Activated naive CD4-positive, alpha-beta T cell treated with anti-CD3 and anti-CD28 coated beads, Interleukin-2, amount 10 ng/mL, durations not matched to agents 7 days and 5 days (primary cell): ENCODE results near the gene EPS8L2.
"Not testable (repeated sequence)": the region's sequence is repeated elsewhere in the genome, so short reads cannot be mapped to it uniquely, and the experiment has no call there.

Experiments used
- CTCF ChIA-PET: fragments of 350-600 bp; sonication (Branson Sonifier 250); formaldehyde crosslinking; loops from one replicate; lab custom pipeline; 2021; ENCODE audit warnings: antibody characterized with exemption; lab: Charles Lee
- DNase-seq: peaks from one replicate; pipeline ENCODE4 v3.0.0-alpha.2; 2020
- H3K27ac Mint-ChIP-seq: one replicate; pipeline ENCODE4 v1.8.0; 2021; ENCODE audit warnings: mild to moderate bottlenecking, moderate library complexity, mixed read lengths
- H3K27me3 Mint-ChIP-seq: one replicate; pipeline ENCODE4 v1.8.0; 2021; ENCODE audit warnings: mild to moderate bottlenecking, mixed read lengths
- H3K36me3 Mint-ChIP-seq: one replicate; pipeline ENCODE4 v1.8.0; 2021; ENCODE audit warnings: mixed read lengths
- H3K4me1 Mint-ChIP-seq: one replicate; pipeline ENCODE4 v1.8.0; 2021; ENCODE audit warnings: mixed read lengths
- H3K4me3 Mint-ChIP-seq: one replicate; pipeline ENCODE4 v1.8.0; 2021; ENCODE audit warnings: mild to moderate bottlenecking, moderate library complexity, mixed read lengths
- H3K9me3 Mint-ChIP-seq: one replicate; pipeline ENCODE4 v1.8.0; 2021; ENCODE audit warnings: mixed read lengths

Gene EPS8L2

DNA sequence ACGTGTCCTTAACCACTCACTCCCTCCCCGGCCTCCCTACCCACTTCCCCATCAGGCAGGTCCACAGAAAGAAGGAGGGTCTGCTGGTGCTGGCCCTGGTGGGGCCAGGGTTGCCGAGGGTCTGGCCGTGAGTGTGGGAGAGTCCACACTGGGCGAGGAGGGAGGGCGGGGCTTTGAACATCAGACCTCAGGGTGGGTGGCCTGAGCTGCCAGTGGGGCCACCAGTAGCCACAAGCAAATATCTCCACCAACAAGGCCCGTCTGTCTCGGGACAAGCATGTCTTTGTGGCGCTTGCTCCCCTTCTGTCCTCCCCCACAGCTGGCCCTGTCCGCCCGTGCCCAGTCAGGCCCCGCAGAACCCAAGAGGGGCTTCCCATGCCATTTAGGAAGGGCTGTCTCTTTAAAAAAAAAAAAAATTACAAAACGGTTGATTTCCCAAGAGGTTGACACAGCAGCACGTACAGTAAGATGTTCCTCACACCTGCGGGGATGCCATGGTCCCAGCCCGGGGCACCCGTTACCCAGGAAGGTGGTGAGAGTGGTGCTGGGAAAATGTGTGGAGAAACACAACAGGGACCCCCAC is 23.6 kb downstream of the EPS8L2 start:
- H3K4me3 Mint-ChIP-seq = no peak overlapping the region
- peaks cover 34% of the 10 kb centered on the region for H3K27me3 Mint-ChIP-seq
- no peaks in the 10 kb centered on the region for H3K36me3 Mint-ChIP-seq
- CTCF ChIA-PET = interaction anchor here (0.7 kb wide), 1 partner anchor 185 kb away, joined by 3 read pairs; no protein-coding TSS in a partner anchor
- no peak overlapping the region for H3K27ac Mint-ChIP-seq
- peaks cover 14% of the 10 kb centered on the region for H3K4me1 Mint-ChIP-seq
- no peaks in the 10 kb centered on the region for H3K9me3 Mint-ChIP-seq
- DNase-seq = no peak

DNA sequence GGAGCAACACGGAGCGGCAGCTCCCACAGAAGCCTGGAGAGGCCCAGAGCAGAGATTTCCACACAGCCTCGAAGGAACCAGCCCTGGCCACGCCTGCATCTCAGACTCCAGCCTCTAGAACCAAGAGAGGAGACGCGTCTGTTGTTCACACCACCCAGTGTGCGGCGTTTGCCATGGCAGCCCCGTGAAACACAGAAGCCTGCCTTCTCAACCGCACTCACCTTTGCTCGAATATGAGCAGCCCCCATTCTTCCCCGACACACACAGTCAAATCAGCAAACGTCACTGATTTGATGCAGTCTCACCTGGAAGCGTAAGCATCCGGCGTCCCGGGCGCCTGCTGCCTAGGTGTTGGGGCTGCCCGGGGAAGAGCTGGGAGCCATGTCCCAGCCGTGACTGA is 27.0 kb downstream of the EPS8L2 start:
- CTCF ChIA-PET = interaction anchor here (1.6 kb wide), 1 partner anchor 11 kb away, joined by 4 read pairs; no protein-coding TSS in a partner anchor
- H3K4me3 Mint-ChIP-seq = no peak overlapping the region
- H3K4me1 Mint-ChIP-seq = peaks cover 15% of the 10 kb centered on the region
- no peak for DNase-seq
- peaks cover 33% of the 10 kb centered on the region for H3K27me3 Mint-ChIP-seq
- peaks cover 2% of the 10 kb centered on the region for H3K36me3 Mint-ChIP-seq
- H3K9me3 Mint-ChIP-seq = peaks cover 3% of the 10 kb centered on the region
- H3K27ac Mint-ChIP-seq = no peak overlapping the region

DNA sequence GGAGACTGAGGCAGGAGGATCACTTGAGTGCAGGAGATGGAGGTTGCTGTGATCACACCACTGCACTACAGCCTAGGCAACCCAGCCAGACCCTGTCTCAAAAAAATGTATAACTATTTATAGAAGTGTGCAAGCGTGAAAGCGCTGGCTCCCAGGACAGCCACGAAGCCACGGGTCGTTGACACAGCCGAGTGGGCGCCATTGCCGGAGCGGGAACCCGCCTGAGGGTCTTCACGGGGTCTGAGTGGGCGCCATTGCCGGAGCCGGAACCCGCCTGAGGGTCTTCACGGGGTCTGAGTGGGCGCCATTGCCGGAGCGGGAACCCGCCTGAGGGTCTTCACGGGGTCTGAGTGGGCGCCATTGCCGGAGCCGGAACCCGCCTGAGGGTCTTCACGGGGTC is 28.5 kb downstream of the EPS8L2 start:
- not testable (repeated sequence) for H3K9me3 Mint-ChIP-seq, H3K4me3 Mint-ChIP-seq, H3K27ac Mint-ChIP-seq, H3K36me3 Mint-ChIP-seq, DNase-seq
- Mint-ChIP-seq H3K27me3 (peaks cover 43% of the 10 kb centered on the region), H3K4me1 (peaks cover 24% of the 10 kb centered on the region)
- CTCF ChIA-PET = interaction anchor here (0.8 kb wide), 1 partner anchor 9 kb away, joined by 4 read pairs; no protein-coding TSS in a partner anchor

DNA sequence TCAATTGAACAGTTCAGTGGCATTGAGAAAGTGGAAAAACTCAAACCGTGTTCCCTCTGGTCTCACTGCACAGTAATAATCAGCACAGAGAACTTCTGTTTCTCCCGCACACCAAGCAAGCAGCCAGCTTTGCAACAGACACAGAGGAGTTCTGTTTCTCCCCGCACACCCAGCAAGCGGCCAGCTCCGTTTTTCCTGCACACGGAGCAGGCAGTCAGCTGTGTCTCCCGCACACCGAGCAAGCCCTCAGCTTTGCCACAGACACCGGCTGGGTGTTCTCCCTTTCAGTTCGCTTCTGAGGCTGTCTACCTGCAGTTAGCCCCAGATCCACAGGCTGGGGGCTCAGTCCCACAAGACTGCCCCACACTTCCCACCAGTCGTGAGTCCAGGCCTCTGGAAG is 31.3 kb downstream of the EPS8L2 start:
- CTCF ChIA-PET = interaction anchor here (1.6 to 1.8 kb wide), 3 partner anchors 9 to 11 kb away, joined by 3 to 9 read pairs (median 4); partner anchors contain the start of gene TALDO1
- H3K4me1 Mint-ChIP-seq = peaks cover 24% of the 10 kb centered on the region
- H3K9me3 Mint-ChIP-seq = peaks cover 3% of the 10 kb centered on the region
- peaks cover 46% of the 10 kb centered on the region for H3K27me3 Mint-ChIP-seq
- peak overlapping the region; percentile 80 for H3K27ac Mint-ChIP-seq
- peak overlapping the region; percentile 65 for H3K4me3 Mint-ChIP-seq
- peaks cover 2% of the 10 kb centered on the region for H3K36me3 Mint-ChIP-seq
- no peak for DNase-seq

DNA sequence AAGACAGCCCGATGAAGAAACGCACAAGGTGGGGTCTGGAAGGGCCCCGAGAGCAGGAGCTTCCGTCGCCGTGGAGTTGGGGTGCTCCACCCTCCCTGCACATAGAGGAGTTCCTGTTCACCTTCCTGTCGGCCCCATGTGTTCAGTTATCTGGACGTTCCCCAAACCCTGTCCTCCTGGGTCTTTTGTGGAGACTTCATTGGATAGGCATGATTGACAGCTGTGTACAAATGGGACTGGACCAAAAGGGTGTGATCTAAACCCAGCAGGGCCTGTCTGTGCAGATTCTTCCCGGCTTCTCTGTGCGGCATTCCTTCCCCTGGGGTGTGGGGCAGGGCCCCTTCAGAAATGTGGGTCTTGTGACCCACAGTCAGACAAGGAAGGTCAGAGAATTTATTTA is 31.9 kb downstream of the EPS8L2 start:
- peak; percentile 46 for DNase-seq
- H3K27me3 Mint-ChIP-seq = peaks cover 43% of the 10 kb centered on the region
- CTCF ChIA-PET = interaction anchor here (1.6 to 1.8 kb wide), 3 partner anchors 9 to 12 kb away, joined by 3 to 9 read pairs (median 4); partner anchors contain the start of gene TALDO1
- H3K27ac Mint-ChIP-seq = peak overlapping the region; percentile 80
- not testable (repeated sequence) for H3K36me3 Mint-ChIP-seq, H3K9me3 Mint-ChIP-seq
- H3K4me3 Mint-ChIP-seq = peak overlapping the region; percentile 65
- peaks cover 24% of the 10 kb centered on the region for H3K4me1 Mint-ChIP-seq

DNA sequence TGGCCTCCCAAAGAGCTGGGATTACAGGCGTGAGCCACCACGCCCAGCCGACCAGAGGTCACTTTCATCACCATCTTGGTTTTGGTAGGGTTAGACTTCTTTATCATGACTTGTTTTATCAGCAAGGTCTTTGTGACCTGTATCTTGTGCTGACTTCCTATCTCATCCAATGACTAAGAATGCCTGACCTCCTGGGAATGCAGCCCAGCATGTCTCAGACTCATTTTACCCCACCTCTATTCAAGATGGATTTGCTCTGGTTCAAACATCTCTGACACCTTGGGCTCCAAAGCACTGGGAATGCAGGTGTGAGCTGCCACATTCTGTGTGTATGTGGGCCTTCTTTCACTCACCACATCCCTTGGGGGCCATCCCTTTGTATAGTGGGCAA is 36.1 kb downstream of the EPS8L2 start:
- CTCF ChIA-PET = no interaction called here
- H3K27ac Mint-ChIP-seq = no peak overlapping the region

DNA sequence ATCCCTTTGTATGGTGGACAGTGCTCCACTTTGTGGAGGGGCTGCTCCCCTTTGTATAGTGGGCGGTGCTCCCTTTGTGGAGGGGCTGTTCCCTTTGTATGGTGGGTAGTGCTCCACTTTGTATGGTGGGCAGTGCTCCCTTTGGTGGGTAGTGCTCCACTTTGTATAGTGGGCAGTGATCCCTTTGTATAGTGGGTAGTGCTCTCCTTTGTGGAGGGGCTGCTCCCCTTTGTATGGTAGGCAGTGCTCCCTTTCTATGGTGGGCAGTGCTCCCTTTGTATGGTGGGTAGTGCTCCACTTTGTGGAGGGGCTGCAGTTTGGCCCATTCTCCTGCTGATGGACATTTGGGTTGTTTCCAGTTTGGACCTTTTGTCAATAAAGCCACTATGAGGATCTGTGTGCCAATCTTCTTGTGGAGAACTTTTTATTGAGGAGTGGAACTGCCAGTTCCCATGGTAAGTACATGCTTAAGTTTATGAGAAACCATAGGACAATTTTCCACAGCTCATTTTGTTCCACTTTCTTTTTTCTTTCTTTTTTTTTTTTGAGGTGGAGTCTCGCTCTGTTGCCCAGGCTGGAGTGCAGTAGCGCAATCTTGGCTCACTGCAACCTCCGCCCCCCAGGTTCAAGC is 36.7 kb downstream of the EPS8L2 start:
- H3K27ac Mint-ChIP-seq = no peak overlapping the region
- H3K4me3 Mint-ChIP-seq = no peak overlapping the region
- no peaks in the 10 kb centered on the region for H3K9me3 Mint-ChIP-seq
- DNase-seq = no peak
- H3K4me1 Mint-ChIP-seq = peaks cover 17% of the 10 kb centered on the region
- H3K27me3 Mint-ChIP-seq = peaks cover 29% of the 10 kb centered on the region
- CTCF ChIA-PET = interaction anchor here (1.3 kb wide), 1 partner anchor 17 kb away, joined by 3 read pairs; no protein-coding TSS in a partner anchor
- no peaks in the 10 kb centered on the region for H3K36me3 Mint-ChIP-seq

More for the DNA sequence above, 36.1 kb downstream of the EPS8L2 start:
- Mint-ChIP-seq H3K36me3 (no peaks in the 10 kb centered on the region), H3K4me1 (peaks cover 22% of the 10 kb centered on the region), H3K27me3 (peaks cover 34% of the 10 kb centered on the region), H3K4me3 (no peak overlapping the region), H3K9me3 (no peaks in the 10 kb centered on the region)
- DNase-seq = no peak

DNA sequence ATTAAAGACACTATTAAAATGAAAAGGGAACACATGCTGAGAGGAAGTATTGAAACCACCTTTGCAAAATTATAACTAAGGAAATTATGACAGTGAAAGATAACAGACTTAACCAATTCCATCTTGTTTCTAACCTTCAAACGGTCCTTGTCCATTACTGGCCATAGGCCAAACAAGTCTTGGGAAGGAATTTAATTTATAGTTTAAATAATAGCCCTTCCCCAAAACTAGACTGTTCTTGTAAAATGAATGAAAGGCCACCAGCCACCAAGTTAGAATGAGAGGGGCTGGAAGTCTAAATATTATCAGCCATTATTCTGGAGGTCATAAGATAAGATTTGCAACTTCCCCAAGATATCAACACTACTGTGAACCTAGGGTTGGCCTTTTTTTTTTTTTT is 39.4 kb downstream of the EPS8L2 start:
- Mint-ChIP-seq H3K4me1 (peaks cover 20% of the 10 kb centered on the region), H3K36me3 (peaks cover 5% of the 10 kb centered on the region), H3K4me3 (no peak overlapping the region), H3K27ac (no peak overlapping the region), H3K9me3 (no peaks in the 10 kb centered on the region), H3K27me3 (peaks cover 7% of the 10 kb centered on the region)
- DNase-seq = no peak
- CTCF ChIA-PET = no interaction called here

DNA sequence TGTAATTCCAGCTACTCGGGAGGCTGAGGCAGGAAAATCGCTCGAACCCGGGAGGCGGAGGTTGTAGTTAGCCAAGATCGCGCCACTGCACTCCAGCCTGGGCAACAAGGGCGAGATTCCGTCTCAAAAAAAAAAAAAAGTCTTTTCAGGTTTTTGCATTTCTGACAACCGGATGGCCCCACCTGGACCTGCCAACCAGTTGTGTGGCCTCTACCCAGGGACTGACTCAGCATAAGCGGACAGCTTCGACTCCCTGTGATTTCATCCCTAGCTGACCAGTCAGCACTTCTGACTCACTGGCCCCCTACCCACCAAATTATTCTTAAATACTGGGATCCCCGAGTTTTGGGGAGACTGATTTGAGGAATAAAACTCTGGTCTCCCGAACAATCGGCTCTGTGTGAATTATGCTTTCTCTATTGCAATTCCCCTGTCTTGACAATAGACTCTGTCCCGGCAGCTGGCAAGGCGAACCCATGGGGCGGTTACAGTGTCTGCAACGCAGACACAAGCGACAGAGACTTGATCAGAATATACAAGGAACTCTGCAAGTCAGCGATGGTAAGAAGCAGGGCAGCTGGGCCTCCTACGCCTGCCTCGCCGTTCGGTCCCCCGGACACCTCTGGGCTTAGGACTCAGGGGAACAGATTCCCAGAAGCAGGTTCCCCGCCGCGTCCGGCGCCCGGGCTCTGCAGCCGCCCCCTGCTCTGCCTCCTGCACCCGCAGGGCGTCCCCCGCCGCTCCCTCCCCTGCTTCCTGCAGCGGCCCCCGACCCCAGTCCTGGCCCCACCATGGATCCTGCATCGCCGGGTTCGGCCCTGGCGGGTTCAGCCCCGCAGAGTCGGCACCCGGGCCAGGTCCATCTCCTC is 40.5 kb downstream of the EPS8L2 start:
- H3K27ac Mint-ChIP-seq = peak overlapping the region; percentile 89
- H3K27me3 Mint-ChIP-seq = no peaks in the 10 kb centered on the region
- H3K9me3 Mint-ChIP-seq = no peaks in the 10 kb centered on the region
- CTCF ChIA-PET = interaction anchor here (1.0 to 1.2 kb wide), 2 partner anchors 9 to 19 kb away, joined by 3 to 4 read pairs; no protein-coding TSS in a partner anchor
- peaks cover 20% of the 10 kb centered on the region for H3K4me1 Mint-ChIP-seq
- peaks cover 7% of the 10 kb centered on the region for H3K36me3 Mint-ChIP-seq
- peak; percentile 66 for DNase-seq
- peak overlapping the region; percentile 88 for H3K4me3 Mint-ChIP-seq

DNA sequence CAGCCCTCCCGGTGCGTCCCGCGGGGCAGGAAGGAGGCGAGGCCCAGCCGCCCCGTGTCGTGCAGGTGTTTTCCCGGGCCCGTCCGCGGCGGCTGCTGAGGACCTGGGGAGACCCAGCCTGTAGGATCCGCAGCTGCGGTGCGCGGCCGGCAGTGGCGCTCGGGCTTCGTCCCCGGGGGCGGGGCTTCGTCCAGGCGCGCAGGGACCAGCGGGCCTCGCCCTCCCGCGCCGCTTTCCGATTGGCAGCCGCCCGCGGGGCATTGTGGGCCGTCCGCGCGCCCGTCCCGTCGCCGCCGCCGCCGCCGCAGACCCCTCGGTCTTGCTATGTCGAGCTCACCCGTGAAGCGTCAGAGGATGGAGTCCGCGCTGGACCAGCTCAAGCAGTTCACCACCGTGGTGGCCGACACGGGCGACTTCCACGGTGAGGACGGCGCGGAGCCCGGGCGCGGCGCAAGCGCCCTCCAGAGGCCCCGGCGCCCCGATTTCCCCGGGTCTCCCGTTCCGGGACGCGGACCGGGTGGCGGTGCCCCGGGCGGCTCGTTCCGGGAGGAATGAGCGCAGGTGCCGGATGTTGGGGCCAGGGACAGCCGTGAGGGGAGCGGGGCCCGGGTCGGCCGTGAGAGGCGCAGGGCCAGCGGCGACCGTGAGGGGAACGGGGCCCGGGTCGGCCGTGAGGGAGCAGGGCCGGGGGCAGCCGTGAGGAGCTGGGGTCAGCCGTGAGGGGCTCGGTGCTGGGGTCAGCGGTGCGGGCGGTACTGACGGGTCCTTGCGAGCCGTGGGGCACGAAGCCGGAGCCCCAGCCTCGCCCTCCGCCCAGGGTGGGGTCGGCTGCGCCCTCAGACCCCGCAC is 41.4 kb downstream of the EPS8L2 start, which contains the start of gene TALDO1:
Gene TALDO1, plus strand, starts transcription at position 307 of the 849 bp plus-strand sequence. Its CDS starts 18 bp downstream, at position 325.
- CTCF ChIA-PET = interaction anchor here (0.7 to 1.2 kb wide), 3 partner anchors 10 to 20 kb away, joined by 3 to 4 read pairs (median 4); no protein-coding TSS in a partner anchor
- DNase-seq = peak; percentile 91
- Mint-ChIP-seq H3K27me3 (no peaks in the 10 kb centered on the region), H3K36me3 (peaks cover 9% of the 10 kb centered on the region), H3K4me3 (peak within 1 kb of the TSS; percentile 88), H3K27ac (peak within 1 kb of the TSS; percentile 89), H3K9me3 (no peaks in the 10 kb centered on the region), H3K4me1 (peaks cover 21% of the 10 kb centered on the region)

DNA sequence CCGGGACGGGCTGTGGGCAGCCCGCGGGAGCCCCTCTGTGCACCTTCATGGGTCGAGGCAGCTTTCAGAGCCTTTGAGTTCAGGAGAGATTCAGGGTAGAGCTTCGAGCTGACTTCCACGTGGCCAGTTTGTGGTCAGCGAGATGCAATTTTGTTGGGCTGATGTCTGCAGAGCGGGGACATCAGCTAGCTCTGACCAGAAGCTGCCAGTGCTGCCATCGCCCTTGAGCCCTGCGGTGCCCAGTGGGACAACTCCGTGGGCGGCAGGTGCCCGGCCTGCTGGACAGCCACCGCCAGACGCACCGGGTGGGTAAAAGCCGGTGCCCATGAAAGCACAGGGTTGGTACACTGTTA is 42.0 kb downstream of the EPS8L2 start:
- Mint-ChIP-seq H3K4me1 (peaks cover 21% of the 10 kb centered on the region), H3K4me3 (peak overlapping the region; percentile 88), H3K36me3 (peaks cover 12% of the 10 kb centered on the region), H3K9me3 (no peaks in the 10 kb centered on the region), H3K27me3 (no peaks in the 10 kb centered on the region), H3K27ac (peak overlapping the region; percentile 89)
- CTCF ChIA-PET = interaction anchor here (0.7 to 1.0 kb wide), 2 partner anchors 9 to 21 kb away, joined by 3 to 4 read pairs; no protein-coding TSS in a partner anchor
- DNase-seq = peak; percentile 33

DNA sequence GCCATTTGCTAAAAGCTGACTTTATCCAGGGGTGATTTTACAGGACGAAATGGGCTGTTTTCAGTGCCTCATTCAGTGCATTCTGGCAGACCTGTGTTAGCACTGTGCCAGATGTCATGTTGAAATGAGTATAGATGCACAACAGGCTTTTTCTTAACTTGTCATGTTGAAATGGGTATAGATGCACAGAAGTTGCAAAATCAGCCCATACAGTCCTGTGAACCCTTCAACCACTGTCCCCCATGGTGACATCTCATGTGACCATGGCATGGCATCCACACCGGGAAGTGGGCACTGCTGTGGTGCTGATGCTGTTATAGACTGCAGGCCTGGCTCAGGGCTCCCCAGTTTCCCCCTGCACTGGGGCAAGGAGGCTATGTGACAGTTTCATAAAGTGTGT is 43.7 kb downstream of the EPS8L2 start:
- Mint-ChIP-seq H3K27me3 (no peaks in the 10 kb centered on the region), H3K9me3 (no peaks in the 10 kb centered on the region), H3K36me3 (peaks cover 12% of the 10 kb centered on the region), H3K4me1 (peaks cover 21% of the 10 kb centered on the region), H3K4me3 (peak overlapping the region; percentile 60), H3K27ac (peak overlapping the region; percentile 70)
- DNase-seq = no peak
- CTCF ChIA-PET = no interaction called here

DNA sequence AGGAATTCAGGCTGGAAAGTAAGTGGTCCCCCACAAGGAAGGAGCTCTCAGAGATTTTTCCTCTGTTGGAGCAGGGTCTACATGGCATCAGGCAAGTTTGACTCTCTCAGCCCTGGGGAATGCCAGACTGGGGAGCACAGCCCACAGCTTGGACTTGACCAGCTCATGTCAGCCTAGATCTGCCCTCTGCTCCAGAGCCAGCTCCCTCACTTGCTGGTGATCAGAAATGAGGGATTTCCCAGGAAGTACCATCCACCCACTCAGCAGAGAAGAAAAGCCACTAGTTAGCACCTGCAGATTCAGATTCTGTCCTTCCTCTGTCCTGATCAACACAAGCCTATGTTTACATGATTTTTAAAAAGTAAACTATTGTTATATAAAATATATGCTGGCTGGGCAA is 54.2 kb downstream of the EPS8L2 start:
- no peak for DNase-seq
- peaks cover 40% of the 10 kb centered on the region for H3K36me3 Mint-ChIP-seq
- H3K27ac Mint-ChIP-seq = peak overlapping the region; percentile 19
- no peaks in the 10 kb centered on the region for H3K4me1 Mint-ChIP-seq
- CTCF ChIA-PET = no interaction called here
- H3K4me3 Mint-ChIP-seq = no peak overlapping the region
- no peaks in the 10 kb centered on the region for H3K27me3 Mint-ChIP-seq
- no peaks in the 10 kb centered on the region for H3K9me3 Mint-ChIP-seq
